Natural killer cell treated with Interleukin-12 subunit alpha and Interleukin-12 subunit beta and Interleukin-15 and Interleukin-18, amount 100 ng/mL, for 72 hours (primary cell): Measurements from ENCODE around the gene A3GALT2. TPM values are rescaled to one million over a fixed set of nuclear protein-coding genes. Genes with fewer than 3 reads are reported as not detected.

Source experiments
- ATAC-seq, 2 donors: fragments of 150-1000 bp; cut with Tn5 transposase in 1 of 2; sonication (Bioruptor Pico), chemical (Tn5 transposase) in 1 of 2; 2 replicates each; pipeline ENCODE4 v1.10.0; 2021
- DNase-seq: peaks from one replicate; pipeline ENCODE4 v3.0.0; 2022; ENCODE audit warnings: low spot score
- H3K27ac Mint-ChIP-seq, 2 donors: 1 replicate in 1 of 2; 2 replicates in 1 of 2; pipeline ENCODE4 v1.8.0; 2022; ENCODE audit warnings: mixed read lengths in 2 of 2, mild to moderate bottlenecking in 1 of 2, moderate library complexity in 1 of 2
- H3K27me3 Mint-ChIP-seq, 2 donors: 1 replicate in 1 of 2; 2 replicates in 1 of 2; pipeline ENCODE4 v1.8.0; 2022; ENCODE audit warnings: mixed read lengths in 2 of 2
- H3K36me3 Mint-ChIP-seq: one replicate; pipeline ENCODE4 v1.8.0; 2022; ENCODE audit warnings: mixed read lengths
- H3K4me1 Mint-ChIP-seq, 2 donors: 1 replicate in 1 of 2; 2 replicates in 1 of 2; pipeline ENCODE4 v1.8.0; 2022; ENCODE audit warnings: low read depth in 2 of 2, mixed read lengths in 2 of 2, mild to moderate bottlenecking in 1 of 2
- H3K4me3 Mint-ChIP-seq: one replicate; pipeline ENCODE4 v1.8.0; 2022; ENCODE audit warnings: mixed read lengths
- H3K9me3 Mint-ChIP-seq: 2 replicates; pipeline ENCODE4 v1.8.0; 2022; ENCODE audit warnings: mixed read lengths
- total RNA-seq, 2 donors: library from RNA; stranded (reverse); gene quantifications; one replicate each; pipeline ENCODE4 v1.2.3, GENCODE V29; 2022

Gene A3GALT2
- total RNA-seq, 2 donors from 2014 or later, result not detected

- H3K4me1 Mint-ChIP-seq, result peaks cover 48 to 52% of the 10 kb centered on the region in 2 donors
These were observed 51.3 kb downstream of the A3GALT2 start for GRCh38 chr1:33269621-33270020.

GRCh38 chr1:33268927-33269610 lies 51.8 kb downstream of the A3GALT2 start:
- Mint-ChIP-seq H3K27me3 (no peaks in the 10 kb centered on the region), H3K4me3 (no peak overlapping the region), H3K27ac (no peak overlapping the region), H3K4me1 (peaks cover 43 to 46% of the 10 kb centered on the region in 2 donors), H3K36me3 (no peaks in the 10 kb centered on the region), H3K9me3 (no peaks in the 10 kb centered on the region)
- no peak for DNase-seq
- ATAC-seq, result no peak

More at GRCh38 chr1:33269621-33270020, 51.3 kb downstream of the A3GALT2 start:
- DNase-seq (no peak), ATAC-seq (no peak)
- Mint-ChIP-seq H3K27ac (peak overlapping the region in 1 of 2 donors; percentile 31), H3K27me3 (no peaks in the 10 kb centered on the region), H3K36me3 (no peaks in the 10 kb centered on the region), H3K9me3 (no peaks in the 10 kb centered on the region), H3K4me3 (no peak overlapping the region)

DNA sequence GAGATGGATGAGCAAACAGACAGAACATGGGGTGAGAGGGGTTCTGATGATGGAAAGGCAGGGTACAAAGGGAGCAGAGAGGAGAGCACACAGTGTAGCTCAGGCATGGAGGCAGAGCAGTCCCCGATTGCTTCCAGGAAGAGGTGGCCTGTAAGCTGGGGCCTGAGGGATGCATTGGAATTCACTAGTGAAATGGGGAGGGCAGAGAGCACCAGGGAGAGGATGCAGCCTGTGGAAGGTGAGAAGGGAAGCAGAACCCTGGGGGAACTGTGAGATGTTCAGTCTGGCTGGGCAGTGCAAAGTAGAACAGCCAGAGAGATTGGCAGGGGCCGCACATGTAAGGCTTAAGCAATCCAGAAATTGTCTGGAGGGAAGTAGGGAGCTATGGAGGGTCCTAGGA lies 52.4 kb downstream of the A3GALT2 start:
- no peak overlapping the region for H3K4me3 Mint-ChIP-seq
- ATAC-seq (no peak), DNase-seq (no peak)
- H3K9me3 Mint-ChIP-seq, result no peaks in the 10 kb centered on the region
- H3K27me3 Mint-ChIP-seq, result no peaks in the 10 kb centered on the region
- H3K36me3 Mint-ChIP-seq, result no peaks in the 10 kb centered on the region
- H3K4me1 Mint-ChIP-seq, result peaks cover 37 to 40% of the 10 kb centered on the region in 2 donors
- peak overlapping the region; percentile 1 to 48 for H3K27ac Mint-ChIP-seq

DNA sequence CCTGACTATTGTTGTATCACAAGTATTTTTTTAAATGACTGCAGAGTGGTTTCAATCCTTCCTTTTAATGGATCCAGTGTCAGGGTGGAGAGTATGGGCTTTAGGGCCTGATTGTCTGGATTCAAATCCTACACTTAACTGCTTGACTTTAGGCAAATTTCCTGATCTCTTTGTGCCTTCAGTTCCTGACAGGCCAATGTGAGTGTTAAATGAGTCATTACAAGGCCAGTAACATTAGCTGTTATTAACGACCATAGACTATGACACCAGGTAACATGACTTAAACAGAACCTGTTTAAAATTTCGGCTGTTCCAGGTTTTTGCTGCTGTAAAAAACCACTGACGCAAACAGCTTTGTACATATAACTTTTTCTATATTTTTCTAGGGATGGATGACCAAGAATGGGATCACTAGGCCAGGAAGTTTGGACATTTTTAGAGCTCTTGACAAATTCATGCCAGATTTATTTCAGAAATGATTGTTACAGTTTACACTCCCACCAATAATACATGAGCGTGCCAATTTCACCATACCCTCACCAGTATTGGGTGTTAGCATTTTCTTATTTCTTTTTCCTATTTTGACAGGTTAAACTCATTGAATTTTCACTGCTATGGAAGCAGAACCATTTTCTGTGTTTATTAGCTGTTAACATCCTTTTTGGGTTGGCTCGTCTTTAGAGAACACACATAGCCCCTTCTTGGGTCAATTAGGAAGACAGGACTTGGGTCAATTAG lies 53.3 kb downstream of the A3GALT2 start:
- Mint-ChIP-seq H3K9me3 (no peaks in the 10 kb centered on the region), H3K4me3 (no peak overlapping the region), H3K27me3 (no peaks in the 10 kb centered on the region), H3K4me1 (peaks cover 29 to 33% of the 10 kb centered on the region in 2 donors), H3K27ac (peak overlapping the region; percentile 1 to 48), H3K36me3 (no peaks in the 10 kb centered on the region)
- DNase-seq, result no peak
- no peak for ATAC-seq

- H3K4me3 Mint-ChIP-seq, result no peak overlapping the region
- DNase-seq (no peak), ATAC-seq (no peak)
- no peaks in the 10 kb centered on the region for H3K27me3 Mint-ChIP-seq
- no peaks in the 10 kb centered on the region for H3K36me3 Mint-ChIP-seq
- H3K4me1 Mint-ChIP-seq, result peaks cover 22 to 28% of the 10 kb centered on the region in 2 donors
- H3K27ac Mint-ChIP-seq, result no peak overlapping the region
- no peaks in the 10 kb centered on the region for H3K9me3 Mint-ChIP-seq
These were observed 54.1 kb downstream of the A3GALT2 start for GRCh38 chr1:33266766-33267165.

DNA sequence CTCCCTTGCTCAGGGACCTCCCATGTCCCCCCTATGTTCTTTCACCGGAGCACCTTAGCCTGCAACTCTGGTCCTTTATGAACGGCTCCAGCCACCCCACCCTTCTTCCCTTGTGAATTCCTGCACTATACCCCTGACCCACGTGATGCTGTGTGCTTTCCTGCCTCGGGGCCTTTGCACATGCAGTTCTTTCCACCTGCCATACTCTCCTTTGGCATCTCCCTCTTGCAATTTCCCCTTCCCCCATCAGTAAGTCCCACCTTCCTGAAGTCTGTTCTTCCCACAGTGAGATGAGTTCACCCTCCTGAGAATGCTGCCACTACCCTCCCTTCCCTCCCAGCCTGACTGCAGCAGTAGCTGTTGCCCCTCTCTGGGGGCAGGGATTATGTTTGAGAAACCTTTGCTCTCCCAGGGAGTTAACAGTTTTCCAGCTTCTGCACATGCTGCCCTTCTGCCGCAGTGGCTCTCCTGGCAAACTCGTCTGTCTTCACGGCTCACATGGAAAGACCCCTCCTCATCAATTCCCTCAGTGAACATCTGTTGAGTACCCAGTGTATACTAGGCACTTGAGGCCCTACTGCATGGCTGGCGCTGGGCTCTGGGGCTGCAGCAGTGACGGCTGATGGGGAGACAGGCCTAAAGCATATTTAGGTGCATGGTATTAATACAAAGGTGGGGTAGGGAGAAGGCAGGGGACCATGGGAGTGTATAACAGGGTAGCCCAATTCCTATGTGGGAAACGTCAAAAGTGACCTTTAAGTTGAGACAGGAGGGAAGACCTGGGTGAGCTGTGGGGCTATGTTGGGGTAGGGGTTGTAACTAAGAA lies 54.9 kb downstream of the A3GALT2 start:
- H3K27ac Mint-ChIP-seq, result no peak overlapping the region
- no peak for DNase-seq

DNA sequence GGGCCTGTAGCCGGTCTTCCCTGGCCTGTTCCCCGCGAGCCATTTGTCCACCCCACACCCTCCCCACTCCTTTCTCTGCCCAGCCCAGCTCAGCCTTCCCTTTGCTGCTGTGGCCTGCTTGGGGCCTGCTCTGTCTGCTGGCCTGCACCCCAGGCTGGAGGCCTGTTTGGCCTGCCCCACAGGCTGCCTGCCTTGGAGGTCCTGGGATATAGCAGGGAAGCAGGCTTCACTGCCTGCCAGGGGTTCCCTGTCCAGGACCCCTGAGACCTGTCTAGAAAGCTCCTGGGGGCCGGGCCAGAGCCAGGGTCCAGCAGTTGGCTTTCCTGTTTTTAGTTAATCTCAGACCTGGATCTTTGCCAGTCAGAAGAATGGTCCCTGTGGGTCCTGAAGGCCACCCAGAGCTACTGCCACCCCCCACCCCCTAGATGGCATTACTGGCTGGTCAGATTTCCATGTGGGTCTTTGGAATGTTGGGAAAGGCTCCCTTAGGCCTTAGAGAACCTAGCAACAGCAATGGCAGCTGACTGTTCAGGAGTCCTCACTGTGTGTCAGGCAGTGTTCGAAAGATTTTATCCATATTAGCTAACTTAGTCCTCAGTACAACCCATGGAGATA lies 56.9 kb downstream of the A3GALT2 start:
- peaks cover 30 to 39% of the 10 kb centered on the region in 2 donors for H3K4me1 Mint-ChIP-seq
- DNase-seq (no peak), ATAC-seq (peak in 1 of 2 donors; percentile 11)
- no peak overlapping the region for H3K4me3 Mint-ChIP-seq
- H3K9me3 Mint-ChIP-seq, result no peaks in the 10 kb centered on the region
- H3K27ac Mint-ChIP-seq, result no peak overlapping the region
- H3K27me3 Mint-ChIP-seq, result no peaks in the 10 kb centered on the region
- H3K36me3 Mint-ChIP-seq, result no peaks in the 10 kb centered on the region

More for the DNA sequence above, 54.9 kb downstream of the A3GALT2 start:
- no peaks in the 10 kb centered on the region for H3K27me3 Mint-ChIP-seq
- ATAC-seq, result no peak
- no peaks in the 10 kb centered on the region for H3K36me3 Mint-ChIP-seq
- no peaks in the 10 kb centered on the region for H3K9me3 Mint-ChIP-seq
- H3K4me1 Mint-ChIP-seq, result peaks cover 20 to 29% of the 10 kb centered on the region in 2 donors
- H3K4me3 Mint-ChIP-seq, result no peak overlapping the region

DNA sequence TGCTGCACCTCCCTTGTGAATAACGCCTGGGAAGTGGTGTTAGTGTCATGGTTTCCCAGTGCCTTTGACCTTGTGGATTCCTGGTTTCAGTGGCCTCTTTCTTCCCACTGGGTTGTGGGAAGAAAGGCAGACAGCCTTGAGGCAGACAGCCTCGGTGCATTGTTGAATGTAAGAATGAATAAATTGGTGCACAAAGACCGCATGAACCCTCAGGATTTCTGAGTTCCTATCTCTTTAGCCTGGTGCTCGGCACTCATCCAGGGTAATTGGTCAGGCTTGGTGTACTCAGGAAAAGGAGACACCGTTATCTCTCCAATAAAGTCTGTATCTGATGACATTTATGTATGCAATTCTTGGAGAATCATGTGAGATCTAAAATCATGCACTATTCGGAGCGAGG lies 59.6 kb downstream of the A3GALT2 start:
- Mint-ChIP-seq H3K36me3 (no peaks in the 10 kb centered on the region), H3K4me3 (no peak overlapping the region), H3K9me3 (no peaks in the 10 kb centered on the region), H3K27ac (no peak overlapping the region), H3K27me3 (no peaks in the 10 kb centered on the region), H3K4me1 (peaks cover 19 to 30% of the 10 kb centered on the region in 2 donors)
- ATAC-seq, result no peak
- DNase-seq, result no peak

- Mint-ChIP-seq H3K4me3 (no peak overlapping the region), H3K4me1 (peaks cover 19 to 27% of the 10 kb centered on the region in 2 donors), H3K27ac (no peak overlapping the region), H3K36me3 (no peaks in the 10 kb centered on the region), H3K27me3 (no peaks in the 10 kb centered on the region), H3K9me3 (no peaks in the 10 kb centered on the region)
- DNase-seq (no peak), ATAC-seq (no peak)
These were observed 60.5 kb downstream of the A3GALT2 start for GRCh38 chr1:33260439-33260838.

DNA sequence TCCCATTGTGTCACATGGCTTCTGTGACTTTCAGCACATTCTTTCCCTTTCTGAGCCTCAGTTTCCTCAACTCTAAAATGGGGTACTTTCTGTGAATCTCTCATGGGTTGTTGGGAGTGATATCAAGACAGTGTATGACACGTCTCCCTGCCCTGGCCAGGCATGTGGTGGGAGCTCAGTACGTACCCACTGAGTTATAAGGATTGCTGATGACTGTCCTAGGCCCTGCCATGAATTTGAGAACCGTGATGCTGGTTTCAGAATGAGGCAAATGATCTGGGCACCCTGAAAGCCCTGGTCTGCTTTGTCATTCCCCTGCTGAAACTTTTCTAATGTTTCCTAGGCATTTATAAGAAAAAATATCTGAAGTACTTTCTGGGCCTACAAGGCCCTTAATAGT lies 61.0 kb downstream of the A3GALT2 start:
- H3K4me1 Mint-ChIP-seq, result peaks cover 23 to 26% of the 10 kb centered on the region in 2 donors
- no peaks in the 10 kb centered on the region for H3K36me3 Mint-ChIP-seq
- no peak overlapping the region for H3K27ac Mint-ChIP-seq
- no peaks in the 10 kb centered on the region for H3K9me3 Mint-ChIP-seq
- ATAC-seq, result no peak
- H3K4me3 Mint-ChIP-seq, result no peak overlapping the region
- no peak for DNase-seq
- H3K27me3 Mint-ChIP-seq, result no peaks in the 10 kb centered on the region

DNA sequence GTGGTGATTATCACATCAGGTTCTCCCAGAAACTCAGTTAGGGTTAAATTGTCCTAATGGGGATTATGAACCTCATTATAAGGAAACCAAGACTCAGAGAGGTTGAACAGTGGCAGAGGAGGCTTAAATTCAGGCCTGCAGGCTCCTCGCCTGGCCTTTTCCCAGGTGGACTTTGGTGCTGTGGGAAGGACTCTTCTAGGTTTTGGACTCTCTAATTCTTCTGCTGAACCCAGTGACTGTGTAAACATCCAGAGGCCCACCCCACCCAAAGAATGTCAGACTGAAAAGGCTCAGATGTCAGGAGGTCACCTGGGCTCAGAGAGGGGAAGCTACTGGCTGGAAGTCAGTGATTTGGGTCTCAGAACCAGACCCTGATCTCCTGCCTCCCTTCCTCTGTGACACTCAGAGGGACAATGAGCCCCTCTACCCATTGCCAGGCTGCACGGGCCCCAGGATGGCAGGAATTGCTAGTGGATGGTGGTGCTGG lies 62.1 kb downstream of the A3GALT2 start:
- H3K27ac Mint-ChIP-seq, result peak overlapping the region in 1 of 2 donors; percentile 10
- no peak overlapping the region for H3K4me3 Mint-ChIP-seq
- ATAC-seq (no peak), DNase-seq (no peak)
- peaks cover 24 to 25% of the 10 kb centered on the region in 2 donors for H3K4me1 Mint-ChIP-seq
- no peaks in the 10 kb centered on the region for H3K9me3 Mint-ChIP-seq
- H3K36me3 Mint-ChIP-seq, result no peaks in the 10 kb centered on the region
- no peaks in the 10 kb centered on the region for H3K27me3 Mint-ChIP-seq

DNA sequence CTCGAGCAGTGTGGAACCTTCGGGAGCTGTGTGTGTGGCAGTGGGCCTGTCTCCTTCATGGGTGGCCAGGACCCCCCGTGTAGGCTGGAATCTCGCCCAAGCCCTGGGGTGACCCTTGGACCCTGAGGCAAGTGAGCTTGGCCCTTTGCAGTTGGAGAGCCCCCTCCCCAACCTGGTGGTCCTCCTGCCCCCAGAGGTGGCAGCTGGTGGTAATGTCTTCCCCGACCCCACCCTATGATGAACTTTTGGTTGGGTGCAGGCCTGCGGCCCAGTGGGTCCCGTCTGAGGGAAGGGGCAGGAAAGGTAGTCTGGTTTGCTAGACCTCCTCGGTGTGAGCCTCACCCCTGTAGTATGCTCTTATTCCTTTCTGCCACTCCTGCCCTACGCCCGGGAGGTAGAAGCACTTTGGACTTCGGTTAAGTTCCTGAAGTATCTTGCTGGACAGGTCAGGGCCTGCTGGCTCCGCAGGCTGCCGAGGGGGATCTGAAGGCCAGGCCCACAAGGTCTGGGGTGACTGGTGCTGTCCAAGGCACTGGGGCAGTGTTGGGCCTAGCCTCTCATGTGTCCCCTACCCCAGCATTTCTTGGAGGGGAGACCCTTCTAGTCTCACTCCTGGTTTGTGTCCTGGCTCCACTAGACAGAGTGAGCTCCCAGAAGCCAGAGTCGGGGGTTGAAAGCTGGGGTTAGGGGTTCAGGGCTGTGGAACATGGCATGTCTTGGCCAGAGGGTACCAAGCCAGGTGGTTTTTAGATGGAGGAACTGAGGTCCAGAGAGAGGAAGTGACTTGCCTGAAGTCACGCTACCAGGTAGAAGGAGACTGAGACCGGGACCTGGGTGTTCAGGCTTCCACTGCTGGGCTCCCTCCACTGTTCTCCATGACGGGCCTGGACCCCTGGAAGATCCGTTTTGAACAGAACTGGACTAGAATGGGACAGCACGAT lies 62.9 kb downstream of the A3GALT2 start:
- ATAC-seq, result no peak
- Mint-ChIP-seq H3K27ac (peak overlapping the region in 1 of 2 donors; percentile 82), H3K36me3 (no peaks in the 10 kb centered on the region), H3K27me3 (no peaks in the 10 kb centered on the region), H3K4me3 (peak overlapping the region; percentile 90), H3K9me3 (no peaks in the 10 kb centered on the region), H3K4me1 (peaks cover 24 to 25% of the 10 kb centered on the region in 2 donors)
- no peak for DNase-seq
